ENCODE measurements around the gene PHOX2A.

DNA sequence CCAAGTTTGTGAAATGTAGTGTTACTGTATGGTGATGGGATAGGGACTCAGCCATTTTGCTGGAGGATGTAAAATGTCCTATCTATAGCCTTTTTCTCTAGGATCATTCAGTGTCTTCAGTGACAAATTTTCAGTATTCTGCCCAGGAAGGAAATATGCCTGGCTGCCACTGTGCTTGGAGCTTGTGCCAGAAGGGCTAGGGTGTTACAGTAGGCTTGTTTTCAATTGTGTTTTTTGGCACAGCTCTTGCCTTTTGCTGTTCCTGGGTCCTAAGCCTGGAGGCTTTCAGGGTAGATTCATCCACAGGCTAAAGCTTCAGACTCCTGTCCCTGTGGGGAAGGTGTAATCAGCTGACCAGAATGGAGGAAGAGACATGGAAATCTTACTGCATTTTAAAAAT is 22.0 kb upstream of the PHOX2A start:
- TF ChIP-seq, protein P1, sequence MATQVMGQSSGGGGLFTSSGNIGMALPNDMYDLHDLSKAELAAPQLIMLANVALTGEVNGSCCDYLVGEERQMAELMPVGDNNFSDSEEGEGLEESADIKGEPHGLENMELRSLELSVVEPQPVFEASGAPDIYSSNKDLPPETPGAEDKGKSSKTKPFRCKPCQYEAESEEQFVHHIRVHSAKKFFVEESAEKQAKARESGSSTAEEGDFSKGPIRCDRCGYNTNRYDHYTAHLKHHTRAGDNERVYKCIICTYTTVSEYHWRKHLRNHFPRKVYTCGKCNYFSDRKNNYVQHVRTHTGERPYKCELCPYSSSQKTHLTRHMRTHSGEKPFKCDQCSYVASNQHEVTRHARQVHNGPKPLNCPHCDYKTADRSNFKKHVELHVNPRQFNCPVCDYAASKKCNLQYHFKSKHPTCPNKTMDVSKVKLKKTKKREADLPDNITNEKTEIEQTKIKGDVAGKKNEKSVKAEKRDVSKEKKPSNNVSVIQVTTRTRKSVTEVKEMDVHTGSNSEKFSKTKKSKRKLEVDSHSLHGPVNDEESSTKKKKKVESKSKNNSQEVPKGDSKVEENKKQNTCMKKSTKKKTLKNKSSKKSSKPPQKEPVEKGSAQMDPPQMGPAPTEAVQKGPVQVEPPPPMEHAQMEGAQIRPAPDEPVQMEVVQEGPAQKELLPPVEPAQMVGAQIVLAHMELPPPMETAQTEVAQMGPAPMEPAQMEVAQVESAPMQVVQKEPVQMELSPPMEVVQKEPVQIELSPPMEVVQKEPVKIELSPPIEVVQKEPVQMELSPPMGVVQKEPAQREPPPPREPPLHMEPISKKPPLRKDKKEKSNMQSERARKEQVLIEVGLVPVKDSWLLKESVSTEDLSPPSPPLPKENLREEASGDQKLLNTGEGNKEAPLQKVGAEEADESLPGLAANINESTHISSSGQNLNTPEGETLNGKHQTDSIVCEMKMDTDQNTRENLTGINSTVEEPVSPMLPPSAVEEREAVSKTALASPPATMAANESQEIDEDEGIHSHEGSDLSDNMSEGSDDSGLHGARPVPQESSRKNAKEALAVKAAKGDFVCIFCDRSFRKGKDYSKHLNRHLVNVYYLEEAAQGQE (IDR thresholded peaks at IDR 0.05; ENCODE audit: insufficient read depth in 1 of 2, low read depth in 2 of 2, low read length in 2 of 2), result no peak
- TF ChIP-seq POLR2AphosphoS5 (IDR thresholded peaks at IDR 0.05; ENCODE audit: low read depth, low read length), result no peak
- no peak for TF ChIP-seq SIN3A (IDR thresholded peaks at IDR 0.05; ENCODE audit: borderline replicate concordance, insufficient read depth, low read length)
- no peak for TF ChIP-seq FOXP2 (optimal IDR thresholded peaks at IDR 0.05; ENCODE audit: borderline replicate concordance, extremely low read depth, extremely low read length, insufficient read depth)
